Mucosa of stomach (tissue), 1 donor: ENCODE data around the gene SMIM41.
"Not testable (repeated sequence)": the region's sequence is repeated elsewhere in the genome, so short reads cannot be mapped to it uniquely, and the experiment has no call there.

Source experiments
- H3K27me3 ChIP-seq: one replicate; pipeline ENCODE4 v1.7.0; 2013; ENCODE audit warnings: mild to moderate bottlenecking, low read length; ENCODE audit not compliant: control insufficient read depth, insufficient read depth
- H3K36me3 ChIP-seq: one replicate; pipeline ENCODE4 v1.7.0; 2013; ENCODE audit warnings: low read length; ENCODE audit not compliant: control insufficient read depth, insufficient read depth
- H3K4me1 ChIP-seq: one replicate; pipeline ENCODE4 v1.7.0; 2013; ENCODE audit warnings: mild to moderate bottlenecking, low read length; ENCODE audit not compliant: control insufficient read depth, insufficient read depth
- H3K4me3 ChIP-seq: one replicate; pipeline ENCODE4 v1.7.0; 2013; ENCODE audit warnings: low read length
- H3K9ac ChIP-seq: one replicate; pipeline ENCODE4 v1.7.0; 2013; ENCODE audit warnings: mild to moderate bottlenecking, low read length, moderate library complexity
- H3K9me3 ChIP-seq: one replicate; pipeline ENCODE4 v1.7.0; 2013; ENCODE audit warnings: mild to moderate bottlenecking, low read length, moderate library complexity; ENCODE audit not compliant: control insufficient read depth
- donor health status: Pancreatic carcinoma.

Gene SMIM41

DNA sequence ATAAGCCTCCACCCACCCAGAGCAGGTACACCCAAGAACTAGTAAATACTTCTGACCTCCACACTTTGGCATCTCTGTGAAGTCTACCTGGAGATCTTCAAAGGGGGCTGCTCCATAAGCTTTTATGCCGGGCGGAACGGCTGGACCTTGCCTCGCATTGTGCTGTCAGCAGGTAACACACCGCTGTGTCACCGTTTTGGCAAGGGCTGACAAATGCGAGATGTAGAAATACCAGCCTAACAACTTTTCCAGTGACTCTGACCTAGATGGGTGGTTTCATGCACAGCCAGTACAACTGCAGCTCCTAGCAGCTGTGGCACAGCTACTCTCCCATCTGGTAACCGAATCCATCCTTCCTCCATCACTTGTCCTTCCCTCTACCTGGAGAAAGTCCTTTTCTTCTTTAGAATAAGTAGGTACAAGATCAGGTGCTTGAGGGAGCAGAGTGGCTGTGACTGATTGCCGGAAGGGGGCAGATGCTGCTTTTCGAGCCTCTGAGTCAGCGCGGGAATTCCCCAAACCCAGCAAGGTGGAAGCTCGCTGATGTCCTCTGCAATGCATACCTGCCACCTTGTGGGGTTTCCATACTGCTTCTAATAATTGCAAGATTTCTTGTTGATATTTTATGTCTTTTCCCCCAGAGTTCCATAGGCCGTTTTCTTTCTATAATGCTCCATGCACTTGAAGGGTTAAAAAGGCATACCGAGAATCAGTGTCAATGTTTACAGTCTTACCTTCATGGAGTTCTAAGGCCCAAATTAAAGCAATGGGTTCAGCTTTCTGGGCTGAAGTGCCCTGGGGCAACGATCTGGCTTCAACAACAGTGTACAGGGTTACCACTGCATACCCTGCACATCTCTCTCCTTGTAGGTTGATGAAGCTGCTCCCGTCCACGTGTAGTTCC, 37.0 kb downstream of the SMIM41 start:
- H3K27me3 ChIP-seq: not testable (repeated sequence)

DNA sequence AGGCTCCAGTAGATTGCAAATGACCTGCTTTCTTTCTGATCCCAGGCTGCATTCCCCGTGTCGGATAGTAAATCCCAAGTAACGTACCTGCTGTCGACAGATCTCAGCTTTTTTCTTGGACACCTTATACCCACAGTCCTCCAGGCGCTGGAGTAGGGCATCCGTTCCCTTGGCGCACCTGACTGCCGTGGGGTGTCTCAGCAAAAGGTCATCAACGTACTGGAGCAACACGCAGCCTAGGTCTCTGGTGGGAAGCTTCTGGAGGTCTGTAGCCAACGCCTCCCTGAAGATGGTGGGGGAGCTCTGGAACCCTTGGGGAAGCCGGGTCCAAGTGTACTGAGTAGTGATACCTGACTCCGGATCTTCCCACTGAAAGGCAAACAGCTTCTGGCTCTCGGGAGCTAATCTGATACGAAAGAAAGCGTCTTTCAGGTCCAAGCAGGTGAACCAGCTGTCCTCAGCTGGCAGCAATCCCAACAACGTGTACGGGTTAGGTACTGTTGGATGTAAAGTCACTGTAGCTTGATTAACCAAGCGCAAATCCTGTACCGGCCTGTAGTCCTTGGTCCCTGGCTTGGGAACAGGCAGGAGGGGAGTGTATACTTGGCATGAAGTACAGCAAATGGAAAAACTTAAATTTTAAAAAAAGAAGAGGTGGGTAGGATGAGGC, 38.4 kb downstream of the SMIM41 start:
- H3K9ac ChIP-seq, H3K36me3 ChIP-seq, H3K4me3 ChIP-seq, H3K27me3 ChIP-seq, H3K9me3 ChIP-seq: not testable (repeated sequence)
- peaks cover 23% of the 10 kb centered on the region for H3K4me1 ChIP-seq

More for the DNA sequence above, 37.0 kb downstream of the SMIM41 start:
- not testable (repeated sequence) for H3K9me3 ChIP-seq, H3K4me3 ChIP-seq, H3K9ac ChIP-seq, H3K36me3 ChIP-seq
- peaks cover 23% of the 10 kb centered on the region for H3K4me1 ChIP-seq

DNA sequence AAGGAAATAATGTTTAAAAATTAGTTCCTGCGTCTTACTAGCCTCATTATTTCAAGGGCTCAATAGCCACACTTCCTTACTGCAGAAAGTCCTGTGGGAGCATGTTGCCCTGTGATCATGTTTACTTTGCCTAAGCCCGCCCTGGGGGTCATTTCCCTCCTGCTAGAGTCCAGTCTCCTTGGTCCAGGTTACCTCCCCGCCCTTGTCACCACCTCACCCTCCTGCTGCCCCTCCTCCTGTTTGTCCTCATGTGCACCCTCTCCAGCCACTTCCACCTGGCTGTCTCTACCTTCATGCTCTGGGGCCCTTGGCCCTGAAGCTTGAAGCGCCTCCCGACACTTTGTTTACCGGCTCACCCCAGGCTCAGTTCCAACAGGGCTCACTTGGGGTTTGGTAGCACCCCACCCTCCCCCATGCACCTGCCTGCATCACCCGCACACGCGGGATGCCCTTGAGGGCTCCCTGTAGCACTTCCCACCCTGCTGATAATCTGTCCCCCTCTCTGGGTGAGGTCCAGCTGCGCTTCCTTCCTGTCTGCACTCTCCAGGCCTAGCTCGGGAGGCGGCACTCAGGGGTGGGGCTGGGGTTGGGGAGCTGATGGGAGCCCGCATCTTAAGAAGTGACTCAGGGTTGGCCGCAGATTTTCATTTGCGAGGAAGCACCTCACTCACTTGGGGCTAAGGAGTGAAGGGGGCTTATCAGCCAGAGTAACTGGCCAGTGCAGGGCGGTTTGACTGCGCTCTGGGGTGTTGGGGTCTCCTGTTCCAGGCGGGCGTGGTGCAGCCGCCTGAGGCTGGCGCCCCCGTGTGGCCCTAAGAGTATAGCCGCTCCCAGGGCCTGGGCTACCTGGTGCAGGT, 40.1 kb downstream of the SMIM41 start:
- H3K4me3 ChIP-seq: no peak overlapping the region
- peaks cover 23% of the 10 kb centered on the region for H3K4me1 ChIP-seq
- no peaks in the 10 kb centered on the region for H3K27me3 ChIP-seq
- H3K9ac ChIP-seq: no peak overlapping the region
- H3K36me3 ChIP-seq: no peaks in the 10 kb centered on the region
- H3K9me3 ChIP-seq: no peaks in the 10 kb centered on the region

DNA sequence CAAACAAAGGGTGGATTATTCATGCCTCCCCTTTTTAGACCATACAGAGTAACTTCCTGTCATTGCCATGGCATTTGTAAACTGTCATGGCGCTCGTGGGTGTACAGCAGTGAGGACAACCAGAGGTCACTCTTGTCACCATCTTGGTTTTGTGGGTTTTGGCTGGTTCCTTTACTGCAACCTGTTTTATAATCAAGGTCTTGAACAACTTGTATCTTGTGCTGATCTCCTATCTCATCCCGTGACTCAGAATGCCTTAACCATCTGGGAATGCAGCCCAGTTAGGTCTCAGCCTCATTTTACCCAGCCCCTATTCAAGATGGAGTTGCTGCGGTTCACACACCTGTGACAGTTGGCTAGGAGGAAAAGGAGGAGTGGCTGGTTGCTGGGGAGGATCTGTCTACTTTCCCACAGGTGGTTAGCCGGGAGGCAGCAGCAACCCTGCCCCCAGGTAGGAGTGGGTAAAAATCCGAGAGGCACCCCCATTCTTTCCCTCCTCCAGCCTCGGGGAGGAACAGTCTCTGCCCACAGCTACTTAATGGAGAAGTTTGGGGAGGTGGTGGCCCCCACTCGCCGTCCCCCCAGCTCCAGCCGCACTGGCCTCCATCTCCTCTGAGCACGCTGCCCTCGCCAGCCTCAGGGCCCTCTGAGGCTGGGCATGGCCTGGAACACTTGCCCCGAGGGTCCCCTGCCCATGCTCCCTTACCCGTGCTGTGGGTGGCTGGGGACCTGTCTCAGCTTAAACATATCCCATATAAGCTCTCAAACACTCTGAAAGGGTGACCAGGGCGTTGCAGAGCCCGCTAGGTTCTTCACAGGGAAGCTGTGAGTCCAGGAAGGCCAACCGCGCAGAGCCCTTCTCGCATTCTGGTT, 41.7 kb downstream of the SMIM41 start:
- no peaks in the 10 kb centered on the region for H3K27me3 ChIP-seq
- H3K36me3 ChIP-seq: no peaks in the 10 kb centered on the region
- H3K9ac ChIP-seq: no peak overlapping the region
- H3K4me3 ChIP-seq: no peak overlapping the region
- H3K9me3 ChIP-seq: no peaks in the 10 kb centered on the region
- peaks cover 26% of the 10 kb centered on the region for H3K4me1 ChIP-seq

DNA sequence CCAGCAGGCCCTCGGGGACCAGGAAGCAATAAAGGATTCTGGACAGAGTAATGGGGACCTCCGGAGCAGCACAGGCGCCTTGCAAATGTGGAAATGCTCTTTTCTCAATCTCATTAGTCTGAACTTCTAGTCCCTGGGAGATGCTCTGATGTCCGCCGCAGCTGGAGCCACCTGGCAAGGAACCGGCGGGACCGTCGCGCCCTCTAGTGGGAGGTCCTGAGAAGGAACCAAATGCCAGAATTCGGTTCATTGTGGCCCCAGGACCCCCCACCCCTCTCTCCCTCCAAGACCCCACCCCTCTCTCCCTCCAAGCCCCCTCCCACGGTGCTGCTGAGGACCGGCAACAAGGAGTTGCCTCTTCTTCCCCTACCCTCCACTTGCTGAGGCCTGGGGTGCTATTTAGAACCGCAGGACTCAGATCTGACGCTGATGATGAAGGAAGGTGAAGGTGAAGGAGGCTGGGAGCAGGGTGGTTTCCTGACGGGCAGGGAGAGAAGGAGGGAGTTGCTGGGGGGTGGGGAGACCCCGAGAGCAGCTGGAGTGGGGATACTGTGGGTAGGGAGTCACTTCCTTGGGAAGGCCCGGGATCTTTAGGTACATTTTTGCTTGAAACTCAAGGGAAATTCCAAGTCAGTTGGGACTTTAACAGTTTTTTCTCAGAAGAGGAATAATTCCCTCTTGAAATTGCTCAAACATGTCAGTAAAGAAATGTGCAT, 42.5 kb downstream of the SMIM41 start:
- Histone ChIP-seq H3K36me3 (no peaks in the 10 kb centered on the region), H3K27me3 (no peaks in the 10 kb centered on the region), H3K4me3 (no peak overlapping the region), H3K4me1 (peaks cover 27% of the 10 kb centered on the region), H3K9me3 (no peaks in the 10 kb centered on the region), H3K9ac (no peak overlapping the region)

DNA sequence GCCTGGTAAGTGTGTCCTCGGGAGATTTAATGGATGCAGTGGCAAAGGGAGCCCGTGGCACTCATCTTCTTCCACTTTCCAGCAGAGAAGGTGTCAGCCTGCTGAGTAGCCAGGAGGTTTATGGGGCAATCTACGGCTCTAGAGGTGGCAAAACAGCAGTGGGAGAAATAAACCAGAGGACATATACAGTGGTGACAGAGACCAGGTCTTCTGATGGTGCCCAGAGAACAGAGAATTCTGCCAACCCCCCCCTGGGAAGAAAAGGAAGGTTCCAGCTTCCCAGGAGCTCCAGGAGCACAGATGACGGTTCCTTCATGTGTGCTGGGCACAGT, 43.0 kb downstream of the SMIM41 start:
- H3K4me1 ChIP-seq: peaks cover 26% of the 10 kb centered on the region

DNA sequence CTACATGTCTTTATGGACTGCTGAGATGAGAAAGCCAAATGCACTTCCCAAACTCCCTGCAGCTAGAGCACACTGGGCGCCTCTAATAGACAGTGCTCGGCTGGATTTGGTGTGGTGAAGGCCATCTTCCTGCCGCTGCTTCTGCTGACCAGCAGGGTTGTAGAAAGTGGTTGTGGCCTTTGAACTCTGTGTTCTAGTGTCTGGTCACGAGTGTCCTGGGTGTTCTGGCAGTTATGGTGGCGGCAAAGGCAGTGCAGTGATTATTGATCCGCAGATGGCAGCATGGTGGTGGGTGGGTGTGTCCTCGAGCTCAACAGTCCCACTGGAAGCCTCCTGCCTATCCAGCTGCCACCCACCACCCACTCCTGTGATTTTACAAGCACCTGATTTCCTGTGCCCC, 43.4 kb downstream of the SMIM41 start:
- Histone ChIP-seq H3K36me3 (no peaks in the 10 kb centered on the region), H3K4me1 (peaks cover 23% of the 10 kb centered on the region), H3K4me3 (no peak overlapping the region), H3K9me3 (no peaks in the 10 kb centered on the region), H3K27me3 (no peaks in the 10 kb centered on the region), H3K9ac (no peak overlapping the region)

More for the DNA sequence above, 43.0 kb downstream of the SMIM41 start:
- Histone ChIP-seq H3K27me3 (no peaks in the 10 kb centered on the region), H3K9me3 (no peaks in the 10 kb centered on the region), H3K9ac (no peak overlapping the region), H3K36me3 (no peaks in the 10 kb centered on the region), H3K4me3 (no peak overlapping the region)

DNA sequence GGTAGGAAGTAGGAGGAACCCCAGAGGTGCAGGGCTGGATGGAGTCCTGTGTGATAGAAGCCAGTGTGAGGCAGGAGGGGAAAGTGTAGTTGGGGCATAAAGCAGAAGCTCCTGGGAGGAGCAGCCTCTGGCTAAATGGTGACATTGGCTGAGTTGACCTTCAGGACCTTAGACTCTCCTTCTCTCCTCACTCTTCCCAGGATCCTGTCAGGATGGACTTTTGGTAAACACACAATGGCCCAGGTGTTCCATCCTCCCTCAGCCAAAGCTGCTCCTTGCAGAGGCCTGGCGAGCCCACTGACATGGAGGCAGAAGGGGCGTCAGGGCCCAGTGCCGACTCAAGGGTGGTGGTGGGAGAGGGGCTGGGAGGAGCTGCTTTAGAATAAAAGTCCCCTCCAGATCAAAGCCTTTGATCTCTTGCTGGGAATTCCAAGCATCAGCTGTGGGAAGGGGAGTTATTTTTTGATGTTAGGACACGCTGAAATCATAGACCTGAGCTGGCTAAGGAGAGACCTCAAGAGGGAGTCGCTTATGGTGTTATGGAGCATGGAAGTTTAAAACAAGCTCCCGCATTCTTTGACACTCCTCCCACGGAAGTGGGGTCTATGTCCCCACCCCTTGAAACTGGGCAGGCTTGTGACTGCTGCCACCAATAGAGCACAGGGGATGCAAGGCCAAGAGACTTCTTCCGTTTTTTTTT, 44.1 kb downstream of the SMIM41 start:
- Histone ChIP-seq H3K4me3 (no peak overlapping the region), H3K36me3 (no peaks in the 10 kb centered on the region), H3K27me3 (no peaks in the 10 kb centered on the region), H3K4me1 (peaks cover 22% of the 10 kb centered on the region), H3K9me3 (no peaks in the 10 kb centered on the region), H3K9ac (no peak overlapping the region)

DNA sequence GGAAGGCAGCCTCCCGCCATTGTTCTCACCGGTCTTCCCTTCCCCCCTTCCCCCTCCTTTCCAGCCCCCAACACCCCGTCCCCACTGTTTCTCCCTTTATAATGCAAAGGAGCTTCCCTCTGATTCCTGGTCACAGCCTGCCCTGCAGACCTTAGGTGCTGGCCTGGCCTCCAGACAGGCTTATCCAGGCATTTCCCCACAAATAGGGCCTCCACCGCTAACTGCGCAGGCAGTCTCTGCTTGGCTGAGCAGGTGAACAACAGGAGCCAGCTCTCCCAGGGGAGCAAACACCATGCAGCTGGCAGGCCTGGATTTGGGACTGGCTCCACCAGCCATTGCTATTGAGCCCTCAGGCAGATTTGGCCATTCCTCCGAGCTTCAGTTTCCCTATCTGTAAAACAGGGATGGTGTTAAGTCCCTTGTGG, 46.0 kb downstream of the SMIM41 start:
- H3K4me1 ChIP-seq: peaks cover 13% of the 10 kb centered on the region
- H3K27me3 ChIP-seq: no peaks in the 10 kb centered on the region
- no peaks in the 10 kb centered on the region for H3K9me3 ChIP-seq
- no peak overlapping the region for H3K4me3 ChIP-seq
- no peak overlapping the region for H3K9ac ChIP-seq
- no peaks in the 10 kb centered on the region for H3K36me3 ChIP-seq

DNA sequence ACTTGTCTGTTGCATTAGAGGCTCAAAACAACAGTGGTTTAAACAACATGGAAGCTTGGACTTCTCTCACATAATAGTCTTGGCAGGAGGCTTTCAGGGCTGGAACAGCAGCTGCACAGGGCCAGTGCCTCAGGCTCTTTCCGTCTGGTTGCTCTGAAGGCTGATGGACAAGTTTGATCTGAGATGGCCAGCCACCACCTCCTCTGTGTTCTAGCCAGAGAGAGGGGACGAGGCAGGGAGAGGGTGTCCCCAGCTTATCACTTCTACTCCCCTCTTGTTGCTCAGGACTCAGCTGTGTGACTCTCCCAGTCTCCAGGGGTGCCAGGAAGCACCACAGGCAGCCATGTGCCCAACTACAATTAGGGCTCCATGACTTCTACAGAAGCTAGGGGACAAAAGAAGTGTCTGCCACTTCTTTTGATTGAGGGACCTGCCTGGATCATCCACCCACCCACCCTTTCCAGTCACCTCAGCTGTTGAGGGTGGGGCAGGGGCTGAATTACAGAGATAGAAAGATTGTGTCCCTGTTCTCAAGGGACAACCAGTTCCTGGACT, 46.6 kb downstream of the SMIM41 start:
- no peak overlapping the region for H3K9ac ChIP-seq

More for the DNA sequence above, 46.6 kb downstream of the SMIM41 start:
- peaks cover 13% of the 10 kb centered on the region for H3K4me1 ChIP-seq
- H3K36me3 ChIP-seq: no peaks in the 10 kb centered on the region
- H3K4me3 ChIP-seq: no peak overlapping the region
- no peaks in the 10 kb centered on the region for H3K9me3 ChIP-seq
- H3K27me3 ChIP-seq: no peaks in the 10 kb centered on the region
